NCI-H345 treated with DMSO at 0.1 percent for 48 hours (cell line): ENCODE measurements around the gene MORN4.
"Not testable (repeated sequence)": the region's sequence is repeated elsewhere in the genome, so short reads cannot be mapped to it uniquely, and the experiment has no call there.

Source experiments
- DNase-seq: peaks from one replicate; lab custom pipeline; 2025; ENCODE audit not compliant: unreplicated experiment; lab: John Stamatoyannopoulos, UW

Gene MORN4

GRCh38 chr10:97642471-97643159 is 9.3 kb upstream of the MORN4 start:
- DNase-seq = not testable (repeated sequence)

DNA sequence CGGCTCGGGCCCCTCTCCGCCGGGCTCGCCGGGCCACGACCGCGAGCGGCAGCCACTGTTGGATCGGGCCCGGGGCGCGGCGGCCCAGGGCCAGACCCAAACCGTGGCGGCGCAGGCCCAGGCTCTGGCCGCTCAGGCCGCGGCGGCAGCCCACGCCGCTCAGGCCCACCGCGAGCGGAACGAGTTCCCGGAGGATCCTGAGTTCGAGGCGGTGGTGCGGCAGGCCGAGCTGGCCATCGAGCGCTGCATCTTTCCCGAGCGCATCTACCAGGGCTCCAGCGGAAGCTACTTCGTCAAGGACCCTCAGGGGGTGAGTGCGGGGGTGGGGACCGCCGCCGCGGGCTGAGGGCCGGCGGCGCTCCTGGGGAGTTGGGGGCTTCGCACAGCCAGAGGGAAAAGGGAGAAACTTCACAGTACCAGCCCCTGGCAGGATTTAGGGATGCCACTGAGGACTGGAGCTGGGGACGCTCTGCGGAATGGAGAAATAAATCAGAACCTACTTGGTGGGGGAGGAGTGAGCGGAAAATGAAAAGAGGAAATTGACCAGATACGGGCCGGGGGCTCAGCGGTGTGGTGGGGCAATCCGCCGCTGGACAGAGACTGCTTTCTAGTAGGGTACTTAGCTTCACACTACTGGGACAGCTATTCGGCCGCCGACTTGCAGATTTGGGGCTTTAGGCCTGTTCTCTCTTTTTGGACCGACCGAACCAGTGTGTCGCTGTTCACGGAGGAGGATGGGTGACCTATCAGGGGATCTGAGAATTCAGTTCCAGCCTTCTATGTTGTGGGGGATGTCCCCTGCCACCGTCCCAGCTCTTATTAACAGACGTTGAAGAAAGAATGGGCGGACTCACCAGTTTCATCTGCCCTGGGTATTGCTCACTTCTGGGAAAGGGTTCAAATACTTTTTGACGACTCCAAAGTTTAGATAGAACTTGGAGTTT is 7.8 kb upstream of the MORN4 start:
- no peak for DNase-seq

DNA sequence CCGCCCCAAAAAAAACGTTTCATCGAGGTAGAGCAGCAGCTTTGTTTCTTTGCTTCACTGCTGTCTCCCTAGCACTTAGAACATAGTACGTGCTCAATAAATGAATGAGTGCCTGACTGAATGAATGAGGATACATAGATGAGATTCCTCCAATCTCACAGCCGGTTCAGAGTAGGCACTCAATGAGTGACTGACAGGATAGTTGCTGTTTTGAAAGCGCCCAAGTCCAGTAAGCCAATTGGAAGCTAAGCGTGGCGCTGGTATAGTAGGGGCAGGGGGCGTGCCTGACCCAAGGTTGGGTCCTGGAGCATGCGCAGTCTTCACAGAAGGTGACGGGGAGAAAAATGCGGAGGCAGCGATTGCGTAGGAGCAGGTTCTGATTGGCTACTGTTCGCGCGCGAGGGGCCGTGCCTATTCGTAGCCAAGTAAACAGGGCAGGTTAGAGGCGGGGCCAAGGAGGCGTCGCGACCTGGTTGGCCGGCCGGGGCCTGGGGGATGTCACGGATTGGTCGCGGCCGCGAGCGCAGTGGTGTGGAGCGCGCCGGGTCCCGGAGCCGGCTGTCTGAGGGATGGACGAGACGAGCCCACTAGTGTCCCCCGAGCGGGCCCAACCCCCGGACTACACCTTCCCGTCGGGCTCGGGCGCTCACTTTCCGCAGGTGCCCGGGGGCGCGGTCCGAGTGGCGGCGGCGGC is 7.0 kb upstream of the MORN4 start, which contains the start of gene PI4K2A:
TSS of gene PI4K2A (plus strand) at position 498 of the 694 bp plus-strand sequence. CDS start at position 570, 72 bp downstream.
- peak; percentile 96 for DNase-seq

GRCh38 chr10:97639090-97639489 is 5.8 kb upstream of the MORN4 start:
- not testable (repeated sequence) for DNase-seq

GRCh38 chr10:97635577-97635976 is 2.3 kb upstream of the MORN4 start:
- DNase-seq = no peak

- no peak for DNase-seq
Observed at GRCh38 chr10:97633921-97634320, 621 bp upstream of the MORN4 start.

- no peak for DNase-seq
Observed at GRCh38 chr10:97631098-97631497, 2.2 kb downstream of the MORN4 start.

GRCh38 chr10:97629289-97629688 is 4.0 kb downstream of the MORN4 start:
- DNase-seq = no peak

- no peak for DNase-seq
Observed at GRCh38 chr10:97628228-97628627, 5.1 kb downstream of the MORN4 start.

DNA sequence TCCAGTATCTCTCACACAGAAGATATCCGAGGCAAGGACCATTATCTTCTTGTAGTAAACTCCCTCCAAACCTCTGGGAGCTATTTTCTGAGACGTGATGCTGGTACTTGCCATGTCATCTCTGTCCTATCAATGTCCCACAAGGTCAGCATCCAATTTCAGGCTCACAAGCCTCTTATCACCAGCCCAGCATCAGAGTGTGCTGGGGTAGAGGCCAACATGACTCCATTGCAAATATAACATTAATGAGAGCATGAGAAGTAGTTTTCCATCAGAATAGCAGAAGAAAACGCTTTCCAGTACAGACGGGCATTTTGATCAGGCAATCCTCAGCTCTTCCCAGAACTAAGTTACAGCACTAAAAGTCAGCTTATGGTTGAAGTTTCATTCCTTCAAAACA is 5.6 kb downstream of the MORN4 start:
- no peak for DNase-seq

- DNase-seq = no peak
Observed at GRCh38 chr10:97623277-97623676, 10.0 kb downstream of the MORN4 start.

GRCh38 chr10:97618733-97619132 is 14.6 kb downstream of the MORN4 start:
- no peak for DNase-seq

DNA sequence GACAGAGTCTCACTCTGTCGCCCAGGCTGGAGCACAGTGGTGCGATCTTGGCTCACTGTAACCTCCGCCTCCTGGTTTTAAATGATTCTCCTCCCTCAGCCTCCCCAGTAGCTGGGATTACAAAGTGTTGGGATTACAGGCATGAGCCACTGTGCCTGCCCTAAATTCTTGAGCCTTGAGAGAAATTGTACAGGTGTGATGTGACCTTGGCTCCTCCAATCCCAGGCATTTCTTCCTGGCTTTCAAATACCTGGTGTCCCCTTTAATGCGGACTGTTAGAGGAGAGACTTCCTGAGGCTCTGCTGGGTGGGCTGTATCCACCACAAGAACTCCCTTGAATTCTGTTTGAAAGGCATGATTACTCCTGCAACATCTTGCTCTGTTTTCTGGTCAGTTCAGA is 15.0 kb downstream of the MORN4 start:
- DNase-seq = no peak

DNA sequence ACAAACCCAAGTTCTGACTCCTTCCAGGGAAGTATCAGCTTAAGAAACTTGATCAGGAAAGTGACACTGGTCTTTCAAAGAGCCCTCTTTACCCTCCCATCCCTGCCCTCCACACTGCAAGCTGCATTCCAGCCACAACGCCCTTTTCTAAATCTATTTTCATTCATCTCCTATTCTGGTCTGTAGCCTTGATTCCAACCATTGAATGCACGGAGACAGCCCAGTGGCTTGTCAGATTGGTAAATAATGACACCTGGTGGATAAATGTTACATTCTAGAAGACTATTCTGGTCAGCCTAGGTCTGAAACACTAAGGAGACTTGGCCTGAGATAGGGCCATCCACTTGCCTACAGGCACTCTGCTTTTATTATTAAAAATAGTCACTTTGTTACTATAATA is 20.9 kb downstream of the MORN4 start:
- DNase-seq = no peak

GRCh38 chr10:97611473-97611872 is 21.8 kb downstream of the MORN4 start:
- DNase-seq = no peak

GRCh38 chr10:97608991-97609561 is 24.2 kb downstream of the MORN4 start:
- DNase-seq = no peak

DNA sequence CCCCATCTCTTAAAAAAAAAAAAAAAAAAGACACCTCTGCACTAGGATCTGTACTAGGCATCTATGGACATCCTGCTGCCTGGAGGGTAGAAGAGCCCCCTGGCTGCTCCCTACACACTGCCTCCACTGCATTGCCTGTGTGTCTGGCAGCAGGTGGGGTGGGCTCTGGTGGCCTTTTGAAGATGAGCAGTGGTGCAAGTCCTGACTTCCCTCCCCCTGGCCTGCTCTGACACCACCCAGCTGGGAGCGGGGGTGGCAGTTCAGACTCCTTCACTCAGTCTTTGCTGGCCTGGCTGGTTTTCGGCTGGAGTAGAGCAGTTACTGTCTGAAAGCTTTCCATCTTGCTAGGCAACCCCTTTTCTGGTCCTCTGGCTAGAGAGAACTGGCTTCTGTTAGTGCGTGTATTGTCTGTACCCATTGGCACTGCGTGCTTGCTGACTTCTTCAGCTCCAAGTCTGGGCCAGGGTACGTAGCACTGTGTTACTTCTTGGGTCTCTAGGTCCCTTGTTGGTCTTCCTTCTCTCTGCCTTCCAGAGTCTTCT is 26.1 kb downstream of the MORN4 start:
- no peak for DNase-seq

GRCh38 chr10:97601268-97602215 is 31.8 kb downstream of the MORN4 start:
- DNase-seq = no peak

DNA sequence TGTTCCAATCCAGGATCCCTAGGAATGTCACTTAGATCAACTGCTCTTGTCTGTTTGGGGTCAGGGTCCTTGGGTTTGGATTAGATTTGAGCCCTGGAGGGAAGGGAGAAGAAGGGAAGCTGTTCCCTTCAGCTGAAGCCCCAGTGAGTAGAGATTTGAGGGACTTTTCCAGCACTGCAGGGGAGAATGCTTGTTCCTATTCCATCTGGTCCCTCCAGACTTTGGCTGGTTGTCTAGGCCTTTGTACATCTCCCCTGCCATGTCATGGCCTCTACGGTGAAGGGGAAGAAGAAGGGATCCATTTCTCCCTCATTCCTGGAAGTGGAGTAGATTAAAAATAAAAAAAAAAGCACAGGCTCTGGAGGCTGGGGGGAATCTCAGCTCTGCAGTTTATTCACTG is 32.7 kb downstream of the MORN4 start:
- no peak for DNase-seq

- no peak for DNase-seq
Observed at GRCh38 chr10:97599272-97599619, 34.1 kb downstream of the MORN4 start.
